Measurements from ENCODE around the gene ADGRD1. TPM values are rescaled to one million over a fixed set of nuclear protein-coding genes. Genes with fewer than 3 reads are reported as not detected.

ADGRD1 gene
- polyA plus RNA-seq, 1 donor = 13.7 TPM

- DNase-seq = no peak
Observed at GRCh38 chr12:131024026-131024425, 70.3 kb downstream of the ADGRD1 start.

- DNase-seq = no peak
Observed at GRCh38 chr12:131024721-131025120, 71.0 kb downstream of the ADGRD1 start.

GRCh38 chr12:131025234-131025633, 71.5 kb downstream of the ADGRD1 start:
- DNase-seq = no peak

- DNase-seq = no peak
Observed at GRCh38 chr12:131025939-131026702, 72.4 kb downstream of the ADGRD1 start.

- DNase-seq = no peak
Observed at GRCh38 chr12:131026754-131027153, 73.0 kb downstream of the ADGRD1 start.

GRCh38 chr12:131027264-131027663, 73.6 kb downstream of the ADGRD1 start:
- no peak for DNase-seq

GRCh38 chr12:131027876-131028586, 74.3 kb downstream of the ADGRD1 start:
- no peak for DNase-seq

- no peak for DNase-seq
Observed at GRCh38 chr12:131028587-131029338, 75.1 kb downstream of the ADGRD1 start.

GRCh38 chr12:131030472-131031328, 77.0 kb downstream of the ADGRD1 start:
- DNase-seq = no peak

GRCh38 chr12:131032082-131032750, 78.5 kb downstream of the ADGRD1 start:
- DNase-seq = no peak

GRCh38 chr12:131033486-131033885, 79.8 kb downstream of the ADGRD1 start:
- DNase-seq = no peak

GRCh38 chr12:131033886-131034482, 80.3 kb downstream of the ADGRD1 start:
- DNase-seq = no peak

GRCh38 chr12:131034631-131035244, 81.0 kb downstream of the ADGRD1 start:
- no peak for DNase-seq

GRCh38 chr12:131035245-131035681, 81.6 kb downstream of the ADGRD1 start:
- no peak for DNase-seq

- no peak for DNase-seq
Observed at GRCh38 chr12:131038159-131038558, 84.5 kb downstream of the ADGRD1 start.

GRCh38 chr12:131038961-131039950, 85.5 kb downstream of the ADGRD1 start:
- no peak for DNase-seq

- DNase-seq = no peak
Observed at GRCh38 chr12:131040491-131040890, 86.8 kb downstream of the ADGRD1 start.

GRCh38 chr12:131041216-131041967, 87.7 kb downstream of the ADGRD1 start:
- DNase-seq = no peak
